Astrocyte (in vitro differentiated cells and primary cell): Measurements from ENCODE around the gene FCER1G.
"Not testable (repeated sequence)": the region's sequence is repeated elsewhere in the genome, so short reads cannot be mapped to it uniquely, and the experiment has no call there.

ENCODE experiments used
- EZH2 ChIP-seq: IDR thresholded peaks from 2 replicates; pipeline ENCODE4 v1.6.1; 2012; ENCODE audit warnings: mild to moderate bottlenecking, low read length, inconsistent platforms; ENCODE audit not compliant: insufficient read depth
- TF ChIP-seq, protein P1 (sequence below): IDR thresholded peaks from 2 replicates; pipeline ENCODE4 v1.5.1; 2011; ENCODE audit warnings: low read depth, mild to moderate bottlenecking, inconsistent platforms, low read length, moderate library complexity; ENCODE audit not compliant: insufficient read depth

DNA sequence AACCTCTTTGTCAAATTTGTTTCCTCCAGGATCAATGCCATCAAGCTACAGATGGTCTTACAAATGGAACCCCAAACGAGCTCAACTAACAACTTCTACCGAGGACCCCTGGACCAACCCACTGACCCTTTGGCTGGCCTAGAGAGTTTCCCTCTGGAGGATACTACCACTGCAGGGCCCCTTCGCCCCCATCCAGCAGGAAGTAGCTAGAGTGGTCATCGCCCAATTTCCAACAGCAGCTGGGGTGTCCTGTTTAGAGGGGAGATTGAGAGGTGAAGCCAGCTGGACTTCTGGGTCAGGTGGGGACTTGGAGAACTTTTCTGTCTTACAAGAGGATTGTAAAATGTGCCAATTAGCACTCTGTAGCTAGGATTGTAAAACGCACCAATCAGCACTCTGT is 42.0 kb downstream of the FCER1G start:
- TF ChIP-seq, protein P1, sequence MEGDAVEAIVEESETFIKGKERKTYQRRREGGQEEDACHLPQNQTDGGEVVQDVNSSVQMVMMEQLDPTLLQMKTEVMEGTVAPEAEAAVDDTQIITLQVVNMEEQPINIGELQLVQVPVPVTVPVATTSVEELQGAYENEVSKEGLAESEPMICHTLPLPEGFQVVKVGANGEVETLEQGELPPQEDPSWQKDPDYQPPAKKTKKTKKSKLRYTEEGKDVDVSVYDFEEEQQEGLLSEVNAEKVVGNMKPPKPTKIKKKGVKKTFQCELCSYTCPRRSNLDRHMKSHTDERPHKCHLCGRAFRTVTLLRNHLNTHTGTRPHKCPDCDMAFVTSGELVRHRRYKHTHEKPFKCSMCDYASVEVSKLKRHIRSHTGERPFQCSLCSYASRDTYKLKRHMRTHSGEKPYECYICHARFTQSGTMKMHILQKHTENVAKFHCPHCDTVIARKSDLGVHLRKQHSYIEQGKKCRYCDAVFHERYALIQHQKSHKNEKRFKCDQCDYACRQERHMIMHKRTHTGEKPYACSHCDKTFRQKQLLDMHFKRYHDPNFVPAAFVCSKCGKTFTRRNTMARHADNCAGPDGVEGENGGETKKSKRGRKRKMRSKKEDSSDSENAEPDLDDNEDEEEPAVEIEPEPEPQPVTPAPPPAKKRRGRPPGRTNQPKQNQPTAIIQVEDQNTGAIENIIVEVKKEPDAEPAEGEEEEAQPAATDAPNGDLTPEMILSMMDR, result not testable (repeated sequence)
- not testable (repeated sequence) for TF ChIP-seq EZH2
